Hematopoietic multipotent progenitor cell treated with erythropoietin and hydrocortisone succinate and interleukin-3 and kit ligand, for 17 days (in vitro differentiated cells): ENCODE data around the gene OR1F1.

ENCODE experiments used
- DNase-seq: peaks from one replicate; pipeline ENCODE4 v3.0.0-alpha.2; 2015; ENCODE audit warnings: low spot score

The OR1F1 gene

DNA sequence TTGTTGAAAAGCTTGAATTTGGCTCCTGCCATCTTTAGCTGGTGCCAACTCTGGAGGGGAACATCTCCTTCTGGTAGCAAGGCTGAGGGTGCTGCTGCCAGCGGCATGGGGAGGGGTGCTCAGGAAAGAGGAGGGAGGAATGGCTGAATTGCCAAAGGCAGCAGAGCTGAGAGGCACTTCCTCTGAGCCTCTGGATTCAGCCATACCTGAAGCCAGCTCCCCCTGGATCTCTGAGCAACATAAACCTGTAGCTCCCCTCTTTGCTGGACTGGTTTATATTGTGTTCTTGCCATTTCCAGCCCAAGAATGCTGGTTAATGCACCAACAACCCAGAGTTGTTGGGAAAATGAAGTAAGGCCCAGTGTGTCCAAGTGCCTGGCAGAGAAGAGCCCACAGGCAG, 61.0 kb downstream of the OR1F1 start:
- DNase-seq: no peak

DNA sequence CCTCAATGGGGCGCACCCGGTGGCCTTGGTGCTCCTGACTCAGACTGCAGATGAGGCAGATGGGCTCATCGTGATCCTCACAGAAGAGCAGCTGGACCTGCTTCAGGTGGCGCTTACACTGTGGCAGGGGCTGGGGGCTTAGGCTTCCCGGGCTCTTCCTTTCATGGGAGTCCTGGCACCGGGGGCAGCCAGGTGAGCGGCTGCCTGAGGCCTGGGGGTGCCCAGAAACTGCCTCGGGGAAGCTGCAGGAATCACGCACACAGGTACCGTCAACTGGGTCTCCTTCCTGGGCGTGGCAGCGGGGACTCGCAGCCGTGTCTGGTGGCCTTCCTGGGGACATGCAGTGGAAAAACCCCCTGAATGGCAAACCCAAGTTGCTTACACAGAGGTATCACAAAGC, 61.4 kb downstream of the OR1F1 start:
- no peak for DNase-seq

DNA sequence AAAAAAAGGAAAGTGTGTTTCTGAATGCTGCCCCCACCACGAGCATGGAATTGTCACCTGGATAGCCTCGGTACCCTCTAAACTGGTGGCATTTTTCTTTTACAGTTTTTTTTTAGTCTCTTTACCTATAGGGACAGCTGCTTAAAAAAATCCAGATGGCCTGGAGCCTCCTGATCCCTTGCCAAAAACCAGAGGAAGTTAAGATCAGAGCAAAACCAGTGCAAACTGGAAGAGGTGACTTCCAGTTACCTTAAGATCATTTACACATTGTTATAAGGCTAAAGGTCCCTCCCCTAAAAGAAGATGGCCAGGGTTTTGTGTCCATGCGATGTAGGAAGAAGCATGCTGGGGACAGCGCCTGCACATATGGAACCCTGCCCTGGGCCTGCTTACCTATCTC, 65.0 kb downstream of the OR1F1 start:
- no peak for DNase-seq

DNA sequence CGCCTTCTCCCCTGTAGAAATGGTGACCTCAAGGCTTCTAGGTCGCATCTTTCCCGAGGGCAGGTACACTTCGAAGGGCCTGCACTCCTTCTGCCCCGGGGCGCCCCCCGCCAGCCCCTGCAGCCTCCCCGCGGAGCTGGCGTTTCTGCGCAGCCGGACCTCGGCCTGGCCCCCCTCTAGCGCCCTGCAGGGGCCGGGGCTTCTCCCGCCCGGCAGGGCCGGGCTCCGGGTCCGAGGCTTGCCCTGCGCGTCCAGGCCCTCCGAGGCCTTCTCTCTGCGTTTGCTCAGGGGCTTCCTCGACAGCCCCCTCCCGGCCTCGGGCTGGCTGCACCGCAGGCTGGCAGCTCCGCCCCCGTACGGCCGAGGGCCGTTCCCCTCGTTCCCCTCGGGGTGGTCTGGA, 66.3 kb downstream of the OR1F1 start:
- no peak for DNase-seq
